Keratinocyte (primary cell): ENCODE results near the gene PRR33.

Source experiments
- CTCF ChIP-seq, 3 experiments: IDR thresholded peaks in 1 of 3; conservative IDR thresholded peaks in 1 of 3; optimal IDR thresholded peaks in 1 of 3; 2 replicates in 2 of 3; 3 replicates in 1 of 3; pipeline versions ENCODE3 to v1.5.1; 2011; ENCODE audit warnings: low read length in 3 of 3, mild to moderate bottlenecking in 3 of 3, moderate library complexity in 2 of 3, control low read depth in 1 of 3, inconsistent platforms in 1 of 3; ENCODE audit not compliant: insufficient read depth in 2 of 3; ENCODE audit errors: extremely low read depth in 1 of 3
- EZH2 ChIP-seq: IDR thresholded peaks from one replicate; pipeline ENCODE4 v1.6.1; 2012; ENCODE audit warnings: inconsistent platforms, mild to moderate bottlenecking, low read length, moderate library complexity

- no peak for TF ChIP-seq CTCF (optimal IDR thresholded peaks at IDR 0.05 in 1 of 3, IDR thresholded peaks at IDR 0.05 in 1 of 3, conservative IDR thresholded peaks at IDR 0.05 in 1 of 3; ENCODE audit: extremely low read depth in 1 of 3, insufficient read depth in 2 of 3, low read length in 3 of 3)
- TF ChIP-seq EZH2: no peak
Measured at GRCh38 chr11:1890856-1891830, 552 bp downstream of the PRR33 start.
